Calu3 (cell line): ENCODE results near the gene R3HDM1. TPM values are rescaled to one million over a fixed set of nuclear protein-coding genes. Genes with fewer than 3 reads are reported as not detected.
"Not testable (repeated sequence)": the region's sequence is repeated elsewhere in the genome, so short reads cannot be mapped to it uniquely, and the experiment has no call there.

Experiments used
- BruUV-seq: library from RNA; stranded (reverse); fragments of 400-500 nt; replicated peaks from 2 replicates; lab custom pipeline; 2021; lab: Mats Ljungman, UMichigan
- CTCF ChIA-PET: fragments of 300-600 bp; sonication (Branson Sonifier 250); formaldehyde crosslinking; loops from one replicate; lab custom pipeline; 2022; ENCODE audit warnings: antibody characterized with exemption; lab: Charles Lee
- DNase-seq: peaks from one replicate; pipeline ENCODE4 v3.0.0; 2022
- H3K27ac Mint-ChIP-seq: one replicate; pipeline ENCODE4 v1.8.0; 2022; ENCODE audit warnings: mixed read lengths; ENCODE audit not compliant: unreplicated experiment
- H3K27me3 Mint-ChIP-seq: one replicate; pipeline ENCODE4 v1.8.0; 2022; ENCODE audit warnings: mixed read lengths; ENCODE audit not compliant: unreplicated experiment
- H3K36me3 Mint-ChIP-seq: one replicate; pipeline ENCODE4 v1.8.0; 2022; ENCODE audit warnings: mild to moderate bottlenecking, moderate library complexity, mixed read lengths; ENCODE audit not compliant: insufficient read depth, unreplicated experiment
- H3K4me1 Mint-ChIP-seq: one replicate; pipeline ENCODE4 v1.8.0; 2022; ENCODE audit warnings: mild to moderate bottlenecking, low read depth, mixed read lengths; ENCODE audit not compliant: unreplicated experiment
- H3K4me3 Mint-ChIP-seq: one replicate; pipeline ENCODE4 v1.8.0; 2022; ENCODE audit warnings: mild to moderate bottlenecking, low read depth, moderate library complexity, mixed read lengths; ENCODE audit not compliant: unreplicated experiment
- H3K9me3 Mint-ChIP-seq: one replicate; pipeline ENCODE4 v1.8.0; 2022; ENCODE audit warnings: low read depth, mixed read lengths; ENCODE audit not compliant: unreplicated experiment
- intact Hi-C: fragments of 100-400 bp; cut with micrococcal nuclease; formaldehyde crosslinking; loops from one replicate; pipeline ENCODE4 v1.10.0; 2022; ENCODE audit not compliant: unreplicated experiment
- total RNA-seq: library from RNA; stranded (reverse); gene quantifications from 2 replicates; pipeline ENCODE4 v1.2.3, GENCODE V29; 2022
- TF ChIP-seq, protein P1 (sequence below): fragments of 200-600 bp; IDR thresholded peaks from one replicate; pipeline ENCODE4 v1.8.0; 2022; ENCODE audit warnings: antibody characterized with exemption; ENCODE audit not compliant: unreplicated experiment

Gene R3HDM1
- total RNA-seq, 1 experiment from 2014 or later = 46.1 TPM

DNA sequence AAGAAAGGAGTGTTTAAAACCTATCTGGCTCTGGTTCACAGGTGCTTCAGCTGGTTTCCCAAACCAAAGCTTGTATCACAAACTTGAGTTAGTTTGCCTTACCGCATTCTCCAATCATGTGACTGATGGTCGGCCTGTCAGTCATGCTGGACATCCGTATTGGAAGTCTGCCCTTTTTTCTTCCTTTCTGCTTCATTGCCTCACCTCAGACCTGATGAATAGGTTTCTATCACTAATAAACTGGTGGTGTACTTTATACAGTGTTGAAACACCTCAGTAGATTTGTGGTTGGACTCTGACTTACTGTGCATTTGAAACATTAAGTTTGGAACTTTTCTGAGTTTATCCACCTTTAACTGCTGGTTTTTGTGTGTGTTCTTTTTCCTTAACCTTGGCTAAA, 84.1 kb downstream of the R3HDM1 start:
- intact Hi-C loops = no loop called here
- DNase-seq = no peak
- Mint-ChIP-seq H3K4me3 (no peak overlapping the region), H3K36me3 (no peaks in the 10 kb centered on the region), H3K27ac (no peak overlapping the region), H3K27me3 (no peaks in the 10 kb centered on the region), H3K9me3 (no peaks in the 10 kb centered on the region), H3K4me1 (no peaks in the 10 kb centered on the region)
- BruUV-seq = no TSS peak
- CTCF ChIA-PET = no interaction called here
- TF ChIP-seq, protein P1, sequence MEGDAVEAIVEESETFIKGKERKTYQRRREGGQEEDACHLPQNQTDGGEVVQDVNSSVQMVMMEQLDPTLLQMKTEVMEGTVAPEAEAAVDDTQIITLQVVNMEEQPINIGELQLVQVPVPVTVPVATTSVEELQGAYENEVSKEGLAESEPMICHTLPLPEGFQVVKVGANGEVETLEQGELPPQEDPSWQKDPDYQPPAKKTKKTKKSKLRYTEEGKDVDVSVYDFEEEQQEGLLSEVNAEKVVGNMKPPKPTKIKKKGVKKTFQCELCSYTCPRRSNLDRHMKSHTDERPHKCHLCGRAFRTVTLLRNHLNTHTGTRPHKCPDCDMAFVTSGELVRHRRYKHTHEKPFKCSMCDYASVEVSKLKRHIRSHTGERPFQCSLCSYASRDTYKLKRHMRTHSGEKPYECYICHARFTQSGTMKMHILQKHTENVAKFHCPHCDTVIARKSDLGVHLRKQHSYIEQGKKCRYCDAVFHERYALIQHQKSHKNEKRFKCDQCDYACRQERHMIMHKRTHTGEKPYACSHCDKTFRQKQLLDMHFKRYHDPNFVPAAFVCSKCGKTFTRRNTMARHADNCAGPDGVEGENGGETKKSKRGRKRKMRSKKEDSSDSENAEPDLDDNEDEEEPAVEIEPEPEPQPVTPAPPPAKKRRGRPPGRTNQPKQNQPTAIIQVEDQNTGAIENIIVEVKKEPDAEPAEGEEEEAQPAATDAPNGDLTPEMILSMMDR = no peak

DNA sequence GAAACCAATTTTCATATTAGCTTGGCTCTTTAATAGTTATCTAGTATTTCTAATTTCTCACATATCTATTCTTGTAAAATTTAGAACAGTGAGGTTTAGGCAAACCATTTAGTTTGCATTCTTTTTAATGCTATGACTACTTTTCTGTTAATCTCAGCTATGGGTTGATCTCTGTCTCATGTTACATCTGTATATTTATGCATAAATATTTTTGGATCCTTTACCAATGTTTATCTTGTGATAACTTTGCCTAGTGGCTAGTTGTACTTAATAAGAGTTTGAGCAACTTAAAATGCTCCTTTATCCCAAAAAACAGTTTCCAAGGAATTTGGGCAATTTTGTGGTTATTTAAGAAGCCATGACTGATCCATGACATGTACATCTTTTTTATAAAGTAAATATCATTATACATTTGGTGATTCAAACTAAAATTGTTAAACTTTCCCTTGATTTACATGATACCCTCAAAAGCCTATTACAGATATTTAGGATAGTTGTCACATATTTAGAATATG, 86.3 kb downstream of the R3HDM1 start:
- no peak for DNase-seq
- Mint-ChIP-seq H3K4me1 (no peaks in the 10 kb centered on the region), H3K36me3 (no peaks in the 10 kb centered on the region), H3K27ac (no peak overlapping the region), H3K4me3 (no peak overlapping the region), H3K9me3 (no peaks in the 10 kb centered on the region), H3K27me3 (no peaks in the 10 kb centered on the region)
- intact Hi-C loops = no loop called here
- BruUV-seq = no TSS peak
- TF ChIP-seq, protein P1 = no peak
- CTCF ChIA-PET = no interaction called here

DNA sequence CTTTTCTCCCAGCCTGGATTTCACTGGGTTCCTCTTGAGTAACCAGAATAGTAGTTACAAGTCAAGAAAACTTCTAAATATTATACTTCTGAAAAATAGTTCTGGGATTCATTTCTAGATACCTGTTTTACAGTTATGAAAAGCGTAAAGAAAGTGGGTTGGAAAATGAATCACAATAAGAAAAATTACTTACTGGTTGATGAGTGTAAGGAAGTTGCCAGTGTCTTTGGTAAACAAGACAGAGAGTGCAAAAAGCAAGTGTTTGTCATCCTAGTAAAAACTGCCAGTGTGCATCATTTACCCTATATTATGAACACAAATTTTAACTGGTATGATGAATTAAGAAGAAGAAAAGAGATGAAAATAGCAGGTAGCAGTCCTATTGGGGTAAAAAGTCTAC, 88.9 kb downstream of the R3HDM1 start:
- no TSS peak for BruUV-seq
- Mint-ChIP-seq H3K27ac (no peak overlapping the region), H3K36me3 (no peaks in the 10 kb centered on the region), H3K27me3 (no peaks in the 10 kb centered on the region), H3K4me1 (no peaks in the 10 kb centered on the region), H3K9me3 (no peaks in the 10 kb centered on the region), H3K4me3 (no peak overlapping the region)
- intact Hi-C loops = no loop called here
- CTCF ChIA-PET = no interaction called here
- TF ChIP-seq, protein P1 = no peak
- DNase-seq = no peak

DNA sequence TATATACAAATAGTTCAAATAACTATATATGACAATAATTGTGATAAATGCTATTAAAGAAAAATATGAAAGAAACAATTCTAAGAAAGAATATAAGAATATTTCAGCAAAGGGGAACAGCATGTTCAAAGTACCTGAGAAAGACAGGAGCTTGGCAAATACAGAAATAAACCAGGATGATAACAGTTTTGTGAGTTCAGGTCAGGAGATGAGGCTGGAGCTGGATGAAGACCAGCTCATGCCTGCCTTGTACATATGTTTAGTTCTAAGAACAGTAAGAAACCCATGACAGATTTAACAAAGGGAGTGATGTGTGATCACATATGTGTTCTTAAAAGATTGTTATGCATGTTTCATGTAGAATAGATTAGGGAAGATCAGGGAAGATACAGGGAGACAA, 98.2 kb downstream of the R3HDM1 start:
- no TSS peak for BruUV-seq
- CTCF ChIA-PET = no interaction called here
- no peaks in the 10 kb centered on the region for H3K36me3 Mint-ChIP-seq

DNA sequence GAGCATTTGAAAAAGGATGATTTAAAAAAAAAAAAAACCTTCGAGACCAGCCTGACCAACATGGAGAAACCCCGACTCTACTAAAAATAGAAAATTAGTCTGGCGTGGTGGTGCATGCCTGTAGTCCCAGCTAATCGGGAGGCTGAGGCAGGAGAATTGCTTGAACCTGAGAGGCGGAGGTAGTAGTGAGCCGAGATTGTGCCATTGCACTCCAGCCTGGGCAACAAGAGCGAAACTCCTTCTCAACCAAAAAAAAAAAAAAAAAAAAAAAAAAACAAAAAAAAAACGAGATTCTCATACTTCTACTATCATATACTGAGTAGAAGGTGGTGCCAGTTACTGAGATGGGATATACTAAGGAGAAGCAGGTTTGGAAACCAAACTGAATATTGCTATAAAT, 98.8 kb downstream of the R3HDM1 start:
- DNase-seq, H3K9me3 Mint-ChIP-seq, H3K4me1 Mint-ChIP-seq, H3K27ac Mint-ChIP-seq, H3K36me3 Mint-ChIP-seq, H3K27me3 Mint-ChIP-seq, intact Hi-C loops, BruUV-seq, H3K4me3 Mint-ChIP-seq: not testable (repeated sequence)
- CTCF ChIA-PET = interaction anchor here (0.6 kb wide), 1 partner anchor 1101 kb away, joined by 3 read pairs; no protein-coding TSS in a partner anchor

More for the DNA sequence above, 98.2 kb downstream of the R3HDM1 start:
- TF ChIP-seq, protein P1 = no peak
- intact Hi-C loops = no loop called here
- no peak overlapping the region for H3K27ac Mint-ChIP-seq
- H3K27me3 Mint-ChIP-seq = no peaks in the 10 kb centered on the region
- H3K9me3 Mint-ChIP-seq = no peaks in the 10 kb centered on the region
- no peak overlapping the region for H3K4me3 Mint-ChIP-seq
- no peaks in the 10 kb centered on the region for H3K4me1 Mint-ChIP-seq
- no peak for DNase-seq
